SK-N-MC (cell line): ENCODE measurements around the gene BANP.
"Not testable (repeated sequence)": the region's sequence is repeated elsewhere in the genome, so short reads cannot be mapped to it uniquely, and the experiment has no call there.

Source experiments
- EZH2 ChIP-seq: fragments of 200-600 bp; sonication (generic); IDR thresholded peaks from one replicate; pipeline ENCODE4 v1.6.1; 2017; ENCODE audit warnings: antibody characterized with exemption
- FOXP2 ChIP-seq: optimal IDR thresholded peaks from 2 replicates; pipeline ENCODE3; 2011; ENCODE audit warnings: mild to moderate bottlenecking, moderate library complexity; ENCODE audit not compliant: insufficient read depth; ENCODE audit errors: extremely low read length, control extremely low read depth
- POLR2AphosphoS5 ChIP-seq: IDR thresholded peaks from 2 replicates; pipeline ENCODE4 v1.6.1; 2012; ENCODE audit warnings: mild to moderate bottlenecking, low read depth, low read length, borderline replicate concordance

- TF ChIP-seq POLR2AphosphoS5, EZH2, FOXP2: not testable (repeated sequence)
These were observed 47.1 kb downstream of the BANP start for GRCh38 chr16:87998184-87998793.
